GM21447 (cell line): ENCODE results near the gene ANKRD44.

Source experiments
- ATAC-seq: cut with Tn5 transposase; IDR thresholded peaks from one replicate; pipeline ENCODE4 v1.9.1; 2021; ENCODE audit not compliant: unreplicated experiment

ANKRD44 gene

GRCh38 chr2:196995757-196996314, 314.7 kb downstream of the ANKRD44 start:
- no peak for ATAC-seq

GRCh38 chr2:196994764-196995163, 315.8 kb downstream of the ANKRD44 start:
- ATAC-seq, result no peak

- ATAC-seq, result no peak
Measured at GRCh38 chr2:196993617-196994016, 317.0 kb downstream of the ANKRD44 start.

GRCh38 chr2:196992466-196992865, 318.1 kb downstream of the ANKRD44 start:
- no peak for ATAC-seq

DNA sequence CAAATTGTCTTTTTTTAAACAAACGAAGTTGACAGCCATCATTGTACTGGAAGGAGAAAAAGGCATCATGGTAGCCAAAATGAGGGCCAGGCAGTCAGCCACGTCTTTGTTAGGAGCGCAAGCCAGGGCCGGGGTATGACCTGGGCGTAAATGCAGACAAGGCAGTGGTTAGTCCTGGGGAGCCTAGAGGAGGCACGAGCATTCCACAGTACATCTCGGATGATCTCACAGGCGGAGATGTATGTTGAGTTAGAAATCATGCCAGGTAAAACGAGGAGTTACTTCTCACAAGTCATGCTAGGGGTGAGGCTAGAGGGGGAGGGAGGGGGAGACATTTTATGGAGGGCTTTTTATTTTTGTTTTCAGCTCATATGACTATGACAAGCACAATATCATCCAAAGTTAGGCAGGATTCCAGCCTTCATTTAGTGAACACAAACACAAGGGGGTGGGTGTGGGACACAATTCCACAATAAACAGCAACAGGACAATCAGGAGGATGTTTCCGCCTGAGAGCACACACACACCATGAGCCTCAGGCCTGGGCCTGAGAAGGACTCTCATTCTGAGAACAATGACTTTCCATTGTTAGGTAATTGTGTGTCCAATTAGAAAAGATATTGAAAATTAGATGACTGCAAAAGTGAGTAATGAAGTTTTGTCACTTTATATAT, 319.7 kb downstream of the ANKRD44 start:
- ATAC-seq, result no peak

GRCh38 chr2:196990092-196990491, 320.5 kb downstream of the ANKRD44 start:
- no peak for ATAC-seq

DNA sequence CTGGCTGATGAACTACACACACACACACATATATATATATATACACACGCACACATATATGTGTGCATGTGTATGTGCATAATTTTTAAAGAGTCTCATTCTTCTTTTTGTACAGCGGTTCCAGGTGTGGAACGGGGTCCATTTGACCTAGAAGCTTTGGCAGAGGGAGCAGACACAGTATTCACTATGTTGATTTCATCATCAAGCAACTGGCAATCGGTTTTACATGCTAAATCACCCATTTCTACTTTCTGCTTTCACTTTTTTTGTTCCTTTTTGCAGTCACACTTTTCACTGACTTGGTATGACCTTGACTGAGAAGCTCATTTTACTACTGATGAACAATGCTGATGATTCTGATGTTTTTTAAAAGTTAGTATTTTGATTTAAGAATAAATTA, 321.1 kb downstream of the ANKRD44 start:
- no peak for ATAC-seq

DNA sequence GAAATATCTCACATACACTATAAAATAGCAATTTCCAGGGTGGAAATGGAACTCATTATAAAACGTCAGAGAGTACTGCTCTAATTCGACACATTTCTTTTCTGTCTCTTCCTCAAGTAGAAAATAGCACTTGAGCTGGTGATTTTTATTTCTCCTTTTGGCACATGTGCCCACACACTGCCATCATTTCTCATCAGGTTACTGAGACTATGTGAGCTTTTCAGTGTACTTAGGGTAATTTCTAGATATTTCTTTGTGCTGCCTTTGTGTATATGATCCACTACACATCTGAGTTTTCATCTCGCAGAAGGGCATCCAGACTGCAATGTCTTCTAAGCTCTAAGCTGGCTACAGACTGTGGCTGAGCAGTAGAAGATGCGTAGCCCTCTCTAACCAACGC, 321.9 kb downstream of the ANKRD44 start:
- ATAC-seq, result no peak

DNA sequence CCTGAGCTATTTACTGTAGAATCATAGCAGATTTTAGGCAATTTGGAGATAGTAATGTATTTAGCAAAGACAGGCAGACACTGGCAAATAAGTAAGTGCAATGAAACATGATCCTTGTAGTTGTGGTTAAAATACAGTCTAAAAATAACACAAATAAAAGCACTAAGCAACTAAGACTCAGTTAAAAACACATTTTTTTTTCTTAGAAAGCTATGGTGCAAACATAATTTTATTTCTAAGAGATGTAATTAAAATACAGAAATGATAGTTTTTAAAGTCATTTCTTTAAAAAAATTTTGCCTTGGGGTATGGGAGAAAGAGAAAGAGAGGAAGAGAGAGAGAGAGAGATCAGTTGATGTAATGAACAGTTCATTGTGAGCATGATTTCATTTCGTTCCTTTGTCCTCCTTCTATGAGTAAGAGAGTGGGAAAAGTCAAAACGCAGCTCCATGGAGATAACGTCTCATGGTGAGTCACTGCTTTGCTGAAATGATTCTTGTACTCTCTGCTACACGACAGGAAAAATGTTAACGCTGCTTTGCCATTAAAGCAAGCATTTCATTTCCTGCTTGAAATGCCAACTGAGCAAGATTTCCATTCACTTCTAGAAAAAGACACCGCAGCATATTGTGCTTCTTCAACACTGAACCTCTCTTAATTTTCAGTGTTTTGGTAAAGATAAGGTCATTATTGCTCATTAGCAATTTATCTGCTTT, 322.8 kb downstream of the ANKRD44 start:
- ATAC-seq, result no peak

DNA sequence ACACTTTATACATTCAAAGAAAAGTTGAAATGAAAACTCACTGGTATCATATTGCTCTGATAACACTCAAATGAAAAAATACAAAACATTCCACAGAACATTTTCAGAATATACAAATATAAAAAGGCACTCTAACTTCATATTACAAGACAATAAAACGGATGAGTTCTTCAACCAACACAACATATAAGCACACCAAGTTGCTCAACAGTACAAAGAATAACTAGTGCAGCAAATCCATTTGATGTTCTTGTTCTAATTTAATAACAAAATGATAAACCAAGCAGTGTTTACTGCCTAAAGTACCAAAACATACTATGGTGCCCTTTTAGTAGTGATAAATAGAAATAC, 323.3 kb downstream of the ANKRD44 start:
- no peak for ATAC-seq

GRCh38 chr2:196985511-196986183, 324.9 kb downstream of the ANKRD44 start:
- no peak for ATAC-seq

GRCh38 chr2:196984903-196985302, 325.7 kb downstream of the ANKRD44 start:
- ATAC-seq, result no peak

DNA sequence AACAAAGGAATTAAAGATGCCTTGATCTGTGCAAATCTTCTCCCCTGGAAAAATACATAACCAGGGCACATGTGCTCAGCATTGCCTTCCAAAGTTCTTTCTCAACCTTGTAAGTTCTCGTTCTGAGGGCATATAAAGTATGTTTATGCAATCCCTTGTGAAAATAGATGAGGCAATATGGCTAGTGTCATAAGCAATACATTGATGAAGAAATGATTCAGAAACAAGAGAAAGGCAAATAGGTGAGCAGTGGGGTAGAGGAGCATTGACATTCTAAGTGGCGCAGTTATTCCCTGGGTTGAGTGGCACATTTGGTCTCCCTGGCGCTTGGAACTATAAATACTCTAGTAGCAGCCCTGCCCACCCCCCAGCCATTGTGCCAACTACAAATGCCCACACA, 326.6 kb downstream of the ANKRD44 start:
- ATAC-seq, result no peak

DNA sequence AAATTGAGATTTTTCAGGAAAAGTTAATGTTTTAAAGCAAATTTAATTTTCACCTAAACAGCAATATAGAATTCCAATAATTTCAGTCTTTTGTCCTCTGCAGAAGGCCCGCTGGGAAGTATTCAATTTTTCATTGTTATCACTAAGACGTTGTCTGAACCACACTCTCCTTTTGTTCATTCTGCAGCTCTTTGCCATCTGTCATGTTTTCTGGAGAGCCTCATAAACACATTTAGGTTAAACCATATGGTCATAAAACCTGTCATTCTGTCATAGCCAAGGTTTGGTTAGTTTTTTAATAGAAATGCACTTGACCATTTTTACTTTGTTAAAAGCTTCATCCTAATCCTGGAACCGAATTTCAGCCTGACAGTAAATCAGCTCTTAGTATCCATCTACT, 330.1 kb downstream of the ANKRD44 start:
- ATAC-seq, result no peak

DNA sequence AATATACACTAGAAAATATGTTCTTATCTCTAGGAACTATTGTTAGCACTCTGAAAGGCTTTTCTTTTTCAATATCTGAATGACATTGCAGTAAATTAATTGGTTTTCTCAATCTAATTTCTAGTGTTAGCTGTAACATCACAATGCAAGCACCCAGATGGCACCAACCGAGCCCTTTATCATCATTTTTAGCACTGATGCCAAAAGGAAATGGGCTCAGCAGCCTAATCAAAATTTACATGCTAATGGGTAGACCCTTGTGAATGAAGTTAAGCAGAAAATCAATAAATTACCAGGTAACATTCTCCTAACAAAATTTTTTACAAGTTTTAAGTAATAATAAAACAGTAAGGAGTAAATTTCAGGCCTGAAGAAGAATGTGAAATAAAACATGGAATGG, 330.6 kb downstream of the ANKRD44 start:
- ATAC-seq, result no peak

GRCh38 chr2:196977507-196977906, 333.1 kb downstream of the ANKRD44 start:
- no peak for ATAC-seq

DNA sequence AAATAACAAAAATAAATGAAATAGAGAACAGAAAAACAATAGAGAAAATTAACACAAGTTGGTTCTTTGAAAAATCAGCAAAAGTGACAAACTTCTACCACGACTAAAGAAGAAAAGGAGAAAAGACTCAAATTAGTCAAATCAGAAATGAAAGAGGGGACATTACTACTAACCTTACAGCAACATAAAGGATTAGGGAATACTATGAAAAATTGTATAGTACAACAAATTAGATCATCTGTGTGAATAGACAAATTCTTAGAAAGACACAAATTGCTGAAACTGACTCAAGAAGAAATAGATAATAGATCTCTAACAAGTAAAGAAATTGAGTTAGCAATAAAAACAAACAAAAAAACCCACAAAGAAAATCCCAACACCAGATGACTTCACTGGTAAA, 335.6 kb downstream of the ANKRD44 start:
- no peak for ATAC-seq

DNA sequence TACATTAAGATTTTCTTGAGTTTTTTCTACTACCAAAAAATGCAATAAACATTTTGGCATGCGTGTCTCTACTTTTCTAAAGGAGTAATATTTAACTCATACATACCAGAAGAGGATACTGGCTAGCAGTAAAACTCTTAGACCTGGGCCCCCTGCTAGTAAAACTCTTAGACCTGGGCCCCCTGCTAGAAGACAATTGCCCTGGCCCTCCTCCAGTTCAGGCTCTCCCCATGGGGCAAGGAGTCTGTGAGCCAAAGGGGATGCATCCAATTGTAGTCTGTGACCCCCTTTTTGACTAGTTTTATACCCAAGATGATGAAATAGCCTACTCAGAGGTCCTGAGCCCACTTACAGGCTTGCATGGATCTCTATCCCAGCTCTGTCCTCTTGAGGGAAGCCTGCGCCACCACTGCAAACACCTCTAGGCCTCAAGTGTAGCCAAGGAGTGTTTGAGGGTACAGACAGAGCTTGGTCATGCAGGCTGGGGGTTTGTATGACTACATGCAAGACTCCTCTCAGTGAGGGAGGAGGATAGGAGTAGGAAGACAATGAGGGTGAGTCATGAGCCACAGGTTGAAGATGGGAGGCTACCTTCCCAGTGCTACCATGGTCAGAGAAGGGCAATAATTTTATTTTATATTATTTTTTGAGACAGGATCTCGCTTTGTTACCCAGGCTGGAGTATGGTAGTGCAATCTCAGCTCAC, 338.9 kb downstream of the ANKRD44 start:
- ATAC-seq, result no peak

DNA sequence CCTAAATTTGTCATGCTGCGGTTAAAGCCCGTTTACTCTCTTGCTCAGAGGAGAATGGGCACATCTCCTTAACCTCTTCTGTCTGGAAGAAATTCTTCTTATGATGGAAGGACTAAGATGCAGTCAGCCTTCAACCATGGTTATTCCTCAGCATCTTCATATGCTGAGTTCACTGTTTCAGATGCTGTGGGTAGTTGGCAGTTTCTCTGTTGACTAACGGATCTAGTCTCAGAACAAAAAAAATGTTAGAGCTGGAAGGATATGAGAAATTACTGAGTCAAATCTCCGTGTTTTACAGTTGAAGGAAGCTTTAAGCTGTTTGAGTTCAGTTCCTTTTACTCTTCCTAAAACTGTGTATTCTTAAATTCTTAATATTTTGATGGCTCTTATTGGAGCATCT, 340.5 kb downstream of the ANKRD44 start:
- ATAC-seq, result no peak

GRCh38 chr2:196968516-196968915, 342.1 kb downstream of the ANKRD44 start:
- ATAC-seq, result no peak

DNA sequence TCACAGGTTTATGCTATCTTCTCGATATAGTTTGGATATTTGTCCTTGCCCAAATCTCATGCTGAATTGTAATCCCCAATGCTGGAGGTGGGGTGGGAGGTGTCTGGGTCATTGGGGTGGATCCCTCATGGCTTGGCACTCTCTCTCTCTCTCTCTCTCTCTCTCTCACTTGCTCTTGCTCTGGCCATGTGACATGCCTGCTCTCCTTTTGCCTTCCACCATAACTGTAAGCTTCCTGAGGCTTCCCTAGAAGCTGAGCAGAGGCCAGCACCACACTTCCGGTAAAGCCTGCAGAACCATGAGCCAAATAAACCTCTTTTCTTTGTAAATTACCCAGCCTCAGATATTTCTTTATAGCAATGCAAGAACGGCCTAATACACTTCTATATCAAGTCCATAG, 342.8 kb downstream of the ANKRD44 start:
- no peak for ATAC-seq
